Measurements from ENCODE around the gene TRAF7.
"Not testable (repeated sequence)": the region's sequence is repeated elsewhere in the genome, so short reads cannot be mapped to it uniquely, and the experiment has no call there.

The TRAF7 gene

DNA sequence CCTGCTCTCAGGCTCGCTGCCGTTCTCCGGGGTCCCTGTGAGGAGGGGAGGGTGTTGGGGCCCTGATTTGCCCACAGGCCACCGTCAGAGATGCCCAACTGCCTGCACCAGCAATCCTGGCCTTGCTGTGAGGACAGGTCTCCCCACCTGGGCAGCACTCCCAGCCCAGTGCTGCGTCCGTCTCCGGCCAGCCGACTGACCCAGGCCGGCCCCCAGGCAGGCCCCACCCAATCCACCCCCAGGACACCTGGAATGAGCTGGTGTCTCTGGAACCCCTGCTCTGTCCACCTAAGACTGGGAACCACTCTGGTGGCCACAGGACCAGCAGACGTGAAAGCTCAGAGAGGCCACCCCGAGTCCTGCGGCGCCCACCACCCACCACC, 40.0 kb upstream of the TRAF7 start:
- ChIA-PET POLR2A (interaction anchor here (1.0 kb wide), 1 partner anchor 40 kb away, joined by 3 read pairs; the partner anchor contains the start of gene TRAF7), CTCF (no interaction called here)
- DNase-seq (ENCODE audit: extremely low spot score): no peak
- TF ChIP-seq ARNT (IDR thresholded peaks at IDR 0.05) (no peak), FOXK2 (IDR thresholded peaks at IDR 0.05) (no peak), L3MBTL2 (conservative IDR thresholded peaks at IDR 0.05) (no peak), SUZ12 (IDR thresholded peaks at IDR 0.05) (no peak), CTBP1 (IDR thresholded peaks at IDR 0.05; ENCODE audit: borderline replicate concordance) (no peak), TARDBP (IDR thresholded peaks at IDR 0.05) (no peak), HDGF (IDR thresholded peaks at IDR 0.05; ENCODE audit: borderline replicate concordance) (no peak), NFRKB (IDR thresholded peaks at IDR 0.05) (no peak), ZNF384 (IDR thresholded peaks at IDR 0.05) (no peak), ELF4 (IDR thresholded peaks at IDR 0.05) (no peak), BHLHE40 (IDR thresholded peaks at IDR 0.05; ENCODE audit: borderline replicate concordance) (no peak), FOXA1 (IDR thresholded peaks at IDR 0.05) (no peak), SP1 (IDR thresholded peaks at IDR 0.05) (no peak), LEF1 (IDR thresholded peaks at IDR 0.05; ENCODE audit: borderline replicate concordance) (no peak), FOXM1 (IDR thresholded peaks at IDR 0.05; ENCODE audit: borderline replicate concordance) (no peak)
- TF ChIP-seq, protein P1, sequence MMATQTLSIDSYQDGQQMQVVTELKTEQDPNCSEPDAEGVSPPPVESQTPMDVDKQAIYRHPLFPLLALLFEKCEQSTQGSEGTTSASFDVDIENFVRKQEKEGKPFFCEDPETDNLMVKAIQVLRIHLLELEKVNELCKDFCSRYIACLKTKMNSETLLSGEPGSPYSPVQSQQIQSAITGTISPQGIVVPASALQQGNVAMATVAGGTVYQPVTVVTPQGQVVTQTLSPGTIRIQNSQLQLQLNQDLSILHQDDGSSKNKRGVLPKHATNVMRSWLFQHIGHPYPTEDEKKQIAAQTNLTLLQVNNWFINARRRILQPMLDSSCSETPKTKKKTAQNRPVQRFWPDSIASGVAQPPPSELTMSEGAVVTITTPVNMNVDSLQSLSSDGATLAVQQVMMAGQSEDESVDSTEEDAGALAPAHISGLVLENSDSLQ (IDR thresholded peaks at IDR 0.05): no peak

GRCh38 chr16:2116428-2116827, 39.2 kb upstream of the TRAF7 start:
- DNase-seq (ENCODE audit: extremely low spot score); CTCF ChIA-PET; POLR2A ChIA-PET: not testable (repeated sequence)

DNA sequence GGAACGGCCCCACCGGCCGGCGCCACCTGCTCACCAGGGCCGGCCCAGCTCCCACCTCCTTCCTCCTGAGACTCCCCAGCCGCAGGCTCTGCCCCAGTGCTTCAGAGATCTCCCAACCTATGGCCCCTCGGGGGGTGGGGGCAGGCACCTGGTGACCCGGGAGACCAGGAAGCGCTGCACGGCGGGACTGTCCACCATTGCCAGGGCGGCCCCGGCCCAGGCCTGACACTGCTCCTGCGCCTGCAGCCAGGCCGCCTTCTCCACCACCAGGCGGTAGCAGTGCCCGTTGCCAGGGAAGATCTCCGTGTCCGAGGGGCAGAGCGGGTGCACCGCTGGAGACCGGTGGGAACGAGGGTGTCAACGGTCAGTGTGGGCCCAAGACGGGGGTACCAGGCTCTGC, 38.2 kb upstream of the TRAF7 start:
- DNase-seq (ENCODE audit: extremely low spot score); POLR2A ChIA-PET; CTCF ChIA-PET: not testable (repeated sequence)

DNA sequence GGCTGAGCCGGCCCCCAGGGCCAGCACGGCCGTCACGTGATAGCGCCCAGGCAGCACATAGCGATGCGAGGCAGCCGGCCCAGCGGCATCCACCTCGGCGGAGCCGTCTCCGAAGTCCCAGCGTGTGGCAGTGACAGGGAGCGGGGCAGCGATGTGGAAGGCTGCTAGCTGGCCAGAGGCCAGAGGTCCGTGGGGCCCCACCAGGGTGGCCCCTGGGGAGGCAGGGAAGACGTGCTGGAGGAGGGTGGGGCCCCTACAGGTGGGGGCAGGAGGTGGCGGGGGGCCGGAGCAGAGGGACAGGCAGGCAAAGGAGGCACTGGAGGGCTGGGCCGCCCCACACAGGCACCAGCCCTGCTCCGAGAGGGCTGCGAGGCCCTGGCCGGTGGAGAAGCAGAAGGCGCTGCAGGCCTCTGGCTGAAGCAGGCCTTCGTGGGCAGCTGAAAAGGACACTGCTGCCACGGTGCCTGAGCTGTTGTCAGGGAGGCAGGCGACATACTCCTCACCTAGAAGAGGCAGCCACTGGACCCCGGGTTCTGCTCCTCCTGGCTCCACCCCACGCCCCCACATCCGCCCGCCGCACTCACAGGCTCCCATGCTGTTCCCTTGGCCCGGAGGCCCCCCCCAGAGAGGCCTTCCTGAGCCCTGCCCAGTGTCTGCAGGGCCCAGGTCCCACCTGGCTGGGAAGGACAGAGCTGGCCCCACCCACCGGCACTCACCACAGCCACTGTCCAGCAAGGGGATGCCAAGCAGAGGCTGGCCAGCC, 37.4 kb upstream of the TRAF7 start:
- CTCF ChIA-PET; POLR2A ChIA-PET; DNase-seq (ENCODE audit: extremely low spot score): not testable (repeated sequence)

GRCh38 chr16:2121325-2121724, 34.3 kb upstream of the TRAF7 start:
- DNase-seq (ENCODE audit: extremely low spot score): peak; percentile 28
- POLR2A ChIA-PET: interaction anchor here (0.7 to 1.0 kb wide), 4 partner anchors 14 to 157 kb away, joined by 3 read pairs; partner anchors contain the start of genes PKD1, RPS2 and TRAF7
- CTCF ChIA-PET: interaction anchor here (0.6 to 2.1 kb wide), 7 partner anchors 14 to 128 kb away, joined by 3 to 17 read pairs (median 7); partner anchors contain the start of gene PKD1

- TF ChIP-seq LEF1 (IDR thresholded peaks at IDR 0.05; ENCODE audit: borderline replicate concordance) (no peak), ARNT (IDR thresholded peaks at IDR 0.05) (no peak), SUZ12 (IDR thresholded peaks at IDR 0.05) (no peak), HDGF (IDR thresholded peaks at IDR 0.05; ENCODE audit: borderline replicate concordance) (no peak), FOXK2 (IDR thresholded peaks at IDR 0.05) (no peak), L3MBTL2 (conservative IDR thresholded peaks at IDR 0.05) (no peak), ZNF384 (IDR thresholded peaks at IDR 0.05) (no peak), NFRKB (IDR thresholded peaks at IDR 0.05) (no peak), FOXM1 (IDR thresholded peaks at IDR 0.05; ENCODE audit: borderline replicate concordance) (no peak), CTBP1 (IDR thresholded peaks at IDR 0.05; ENCODE audit: borderline replicate concordance) (no peak), FOXA1 (IDR thresholded peaks at IDR 0.05) (no peak), BHLHE40 (IDR thresholded peaks at IDR 0.05; ENCODE audit: borderline replicate concordance) (no peak), ELF4 (IDR thresholded peaks at IDR 0.05) (no peak), SP1 (IDR thresholded peaks at IDR 0.05) (no peak), TARDBP (IDR thresholded peaks at IDR 0.05) (no peak)
- TF ChIP-seq, protein P1 (IDR thresholded peaks at IDR 0.05): no peak
- DNase-seq (ENCODE audit: extremely low spot score): no peak
- CTCF ChIA-PET: interaction anchor here (0.8 to 2.1 kb wide), 6 partner anchors 14 to 105 kb away, joined by 3 to 17 read pairs (median 8); partner anchors contain the start of gene PKD1
- POLR2A ChIA-PET: interaction anchor here (0.7 to 1.0 kb wide), 4 partner anchors 14 to 157 kb away, joined by 3 read pairs; partner anchors contain the start of genes PKD1, RPS2 and TRAF7
Measured at GRCh38 chr16:2121853-2122252, 33.7 kb upstream of the TRAF7 start.

- CTCF ChIA-PET: interaction anchor here (2.1 kb wide), 1 partner anchor 18 kb away, joined by 17 read pairs; no protein-coding TSS in a partner anchor
- no peak for TF ChIP-seq L3MBTL2 (conservative IDR thresholded peaks at IDR 0.05)
- TF ChIP-seq SP1 (IDR thresholded peaks at IDR 0.05): no peak
- no peak for TF ChIP-seq FOXM1 (IDR thresholded peaks at IDR 0.05; ENCODE audit: borderline replicate concordance)
- no peak for TF ChIP-seq BHLHE40 (IDR thresholded peaks at IDR 0.05; ENCODE audit: borderline replicate concordance)
- no peak for TF ChIP-seq FOXA1 (IDR thresholded peaks at IDR 0.05)
- no peak for TF ChIP-seq FOXK2 (IDR thresholded peaks at IDR 0.05)
- TF ChIP-seq LEF1 (IDR thresholded peaks at IDR 0.05; ENCODE audit: borderline replicate concordance): no peak
- TF ChIP-seq TARDBP (IDR thresholded peaks at IDR 0.05): no peak
- no peak for TF ChIP-seq SUZ12 (IDR thresholded peaks at IDR 0.05)
- no peak for TF ChIP-seq HDGF (IDR thresholded peaks at IDR 0.05; ENCODE audit: borderline replicate concordance)
- TF ChIP-seq ARNT (IDR thresholded peaks at IDR 0.05): no peak
- TF ChIP-seq, protein P1 (IDR thresholded peaks at IDR 0.05): no peak
- no peak for TF ChIP-seq NFRKB (IDR thresholded peaks at IDR 0.05)
- TF ChIP-seq ELF4 (IDR thresholded peaks at IDR 0.05): no peak
- no peak for TF ChIP-seq ZNF384 (IDR thresholded peaks at IDR 0.05)
- no peak for TF ChIP-seq CTBP1 (IDR thresholded peaks at IDR 0.05; ENCODE audit: borderline replicate concordance)
- POLR2A ChIA-PET: interaction anchor here (1.0 to 2.7 kb wide), 2 partner anchors 33 kb away, joined by 3 to 10 read pairs; partner anchors contain the start of gene TRAF7
- DNase-seq (ENCODE audit: extremely low spot score): no peak
Measured at GRCh38 chr16:2122429-2122828, 33.2 kb upstream of the TRAF7 start.

GRCh38 chr16:2122934-2123683, 32.5 kb upstream of the TRAF7 start:
- POLR2A ChIA-PET: interaction anchor here (2.7 kb wide), 1 partner anchor 32 kb away, joined by 10 read pairs; the partner anchor contains the start of gene TRAF7
- CTCF ChIA-PET; DNase-seq (ENCODE audit: extremely low spot score): not testable (repeated sequence)

DNA sequence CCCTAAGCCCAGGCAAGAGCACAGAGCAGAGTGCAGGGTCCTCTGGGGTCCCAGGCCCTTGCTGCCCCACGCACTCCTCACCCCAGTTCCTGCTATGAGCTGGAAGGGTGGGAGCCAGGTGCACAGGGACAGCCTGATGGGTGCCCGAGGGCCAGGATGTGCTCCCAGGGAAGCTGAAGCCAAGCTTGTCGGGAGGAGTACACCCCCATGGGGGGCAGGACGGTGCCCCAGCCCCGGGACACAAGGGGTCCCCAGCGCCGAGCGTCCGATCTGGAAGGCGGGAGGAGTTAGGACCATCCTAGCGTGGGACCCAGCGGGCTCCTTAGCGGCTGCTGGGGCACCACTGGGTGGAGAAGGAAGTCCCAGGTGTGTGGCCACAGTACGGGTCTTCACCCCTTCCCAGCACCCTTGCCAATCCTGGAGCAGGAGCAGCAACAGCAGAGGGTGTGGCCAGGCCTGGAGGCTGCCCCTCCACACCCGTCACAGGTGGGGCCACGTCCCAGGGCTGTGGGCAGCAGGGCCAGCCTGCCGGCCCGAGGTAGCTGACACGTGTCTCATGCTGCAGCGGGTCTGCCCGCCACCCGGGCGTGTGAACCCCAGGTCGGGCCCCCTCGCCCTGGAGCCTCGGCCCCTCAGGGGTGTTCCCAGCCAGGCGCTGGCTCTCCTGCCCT, 31.7 kb upstream of the TRAF7 start:
- CTCF ChIA-PET; DNase-seq (ENCODE audit: extremely low spot score): not testable (repeated sequence)
- POLR2A ChIA-PET: interaction anchor here (1.3 to 2.7 kb wide), 2 partner anchors 27 to 31 kb away, joined by 4 to 10 read pairs; partner anchors contain the start of gene TRAF7

GRCh38 chr16:2124377-2124693, 31.2 kb upstream of the TRAF7 start:
- POLR2A ChIA-PET: interaction anchor here (1.3 to 2.7 kb wide), 2 partner anchors 27 to 31 kb away, joined by 4 to 10 read pairs; partner anchors contain the start of gene TRAF7
- DNase-seq (ENCODE audit: extremely low spot score); CTCF ChIA-PET: not testable (repeated sequence)

Measured in HEK293T (cell line).